ENCODE measurements around the gene SIK3.
"Not testable (repeated sequence)": the region's sequence is repeated elsewhere in the genome, so short reads cannot be mapped to it uniquely, and the experiment has no call there.

Gene SIK3

DNA sequence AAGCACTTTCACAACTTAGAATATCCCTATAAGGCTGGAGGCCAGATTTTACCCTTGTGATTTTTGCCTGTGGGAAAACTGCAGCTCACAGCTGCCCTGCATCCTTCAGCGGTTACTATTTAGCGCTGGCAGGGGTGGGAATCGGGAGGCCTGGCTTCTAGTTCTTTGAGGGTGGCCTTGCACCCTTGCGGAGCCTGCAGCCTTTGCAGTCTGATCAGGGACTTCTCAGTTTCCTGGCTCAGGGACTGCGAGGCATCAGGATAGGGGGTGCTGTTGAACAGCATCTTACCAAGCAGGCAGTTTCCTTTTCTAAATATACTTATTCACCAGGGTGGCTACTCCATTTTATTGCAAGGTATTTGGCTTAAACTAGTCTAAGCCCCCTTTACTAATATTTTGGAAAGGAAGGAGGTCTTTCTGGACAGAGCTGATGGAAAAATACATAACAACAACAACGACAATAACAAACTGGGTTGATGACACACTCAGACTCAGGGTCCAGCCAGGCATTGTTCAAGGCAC lies 257.9 kb downstream of the SIK3 start:
- no peak for DNase-seq (ENCODE audit: low read depth in 2 of 2)

GRCh38 chr11:116838321-116839084 lies 259.7 kb downstream of the SIK3 start:
- no peak for DNase-seq (ENCODE audit: low read depth in 2 of 2)

DNA sequence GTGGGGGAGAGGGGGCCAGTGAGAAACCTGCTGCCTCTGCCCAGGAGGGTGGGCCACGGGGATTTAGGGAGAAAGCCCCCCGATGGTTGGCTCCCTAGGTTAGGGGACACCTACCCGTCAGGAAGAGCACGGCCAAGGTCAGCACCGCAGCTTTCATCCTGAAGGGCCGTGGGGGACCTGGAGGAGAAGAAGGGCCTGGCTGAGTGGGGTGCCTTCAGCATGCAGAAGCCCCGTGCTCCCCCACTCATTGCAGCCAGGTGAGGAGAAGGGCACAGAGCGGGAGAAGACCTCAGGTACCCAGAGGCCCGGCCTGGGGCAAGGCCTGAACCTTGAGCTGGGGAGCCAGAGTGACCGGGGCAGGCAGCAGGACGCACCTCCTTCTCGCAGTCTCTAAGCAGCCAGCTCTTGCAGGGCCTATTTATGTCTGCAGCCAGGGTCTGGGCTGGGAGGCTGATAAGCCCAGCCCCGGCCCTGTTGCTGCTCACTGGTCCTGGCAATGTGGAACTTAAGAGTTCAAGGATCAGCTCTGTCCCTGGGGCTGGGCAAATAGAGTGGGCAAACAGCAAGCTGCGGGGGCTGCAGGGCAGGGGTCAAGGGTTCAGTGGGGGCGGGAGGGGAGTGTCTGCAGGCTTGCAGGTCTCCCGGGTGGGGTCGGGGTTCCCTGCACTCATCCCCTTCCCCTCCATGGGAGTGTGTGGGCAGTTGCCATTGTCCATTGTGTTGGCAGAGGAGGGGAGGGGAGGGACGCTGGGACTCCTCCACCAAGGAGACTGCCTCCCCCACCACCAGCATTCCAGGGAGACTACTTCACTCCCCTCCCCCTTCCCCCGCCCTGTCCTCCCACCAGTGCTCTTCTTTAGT lies 260.8 kb downstream of the SIK3 start, which contains the start of gene APOA1:
APOA1 (minus strand) TSS at position 392 of the 861 bp plus-strand sequence; CDS start at position 157, 235 bp downstream.
- DNase-seq (ENCODE audit: low read depth in 2 of 2): no peak

GRCh38 chr11:116836632-116836991 lies 261.6 kb downstream of the SIK3 start:
- DNase-seq (ENCODE audit: low read depth in 2 of 2): no peak

DNA sequence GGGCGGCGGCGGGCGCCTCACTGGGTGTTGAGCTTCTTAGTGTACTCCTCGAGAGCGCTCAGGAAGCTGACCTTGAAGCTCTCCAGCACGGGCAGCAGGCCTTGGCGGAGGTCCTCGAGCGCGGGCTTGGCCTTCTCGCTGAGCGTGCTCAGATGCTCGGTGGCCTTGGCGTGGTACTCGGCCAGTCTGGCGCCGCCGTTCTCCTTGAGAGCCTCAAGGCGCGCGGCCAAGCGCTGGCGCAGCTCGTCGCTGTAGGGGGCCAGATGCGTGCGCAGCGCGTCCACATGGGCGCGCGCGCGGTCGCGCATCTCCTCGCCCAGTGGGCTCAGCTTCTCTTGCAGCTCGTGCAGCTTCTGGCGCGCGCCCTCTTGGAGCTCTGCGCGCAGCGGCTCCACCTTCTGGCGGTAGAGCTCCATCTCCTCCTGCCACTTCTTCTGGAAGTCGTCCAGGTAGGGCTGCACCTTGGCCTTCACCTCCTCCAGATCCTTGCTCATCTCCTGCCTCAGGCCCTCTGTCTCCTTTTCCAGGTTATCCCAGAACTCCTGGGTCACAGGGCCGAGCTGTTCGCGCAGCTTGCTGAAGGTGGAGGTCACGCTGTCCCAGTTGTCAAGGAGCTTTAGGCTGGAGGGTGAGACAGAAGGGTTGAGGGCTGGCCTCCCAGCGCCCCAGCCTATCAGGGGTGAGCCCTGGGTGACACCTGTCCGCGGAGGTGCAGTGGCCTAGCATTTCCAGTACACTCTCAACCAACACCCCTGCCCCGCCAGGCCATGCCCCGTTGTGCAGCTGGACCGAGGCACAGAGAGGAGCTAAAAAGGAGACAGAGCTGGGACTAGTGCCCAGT lies 262.2 kb downstream of the SIK3 start:
- peak; percentile 48 to 53 for DNase-seq (ENCODE audit: low read depth in 2 of 2)

DNA sequence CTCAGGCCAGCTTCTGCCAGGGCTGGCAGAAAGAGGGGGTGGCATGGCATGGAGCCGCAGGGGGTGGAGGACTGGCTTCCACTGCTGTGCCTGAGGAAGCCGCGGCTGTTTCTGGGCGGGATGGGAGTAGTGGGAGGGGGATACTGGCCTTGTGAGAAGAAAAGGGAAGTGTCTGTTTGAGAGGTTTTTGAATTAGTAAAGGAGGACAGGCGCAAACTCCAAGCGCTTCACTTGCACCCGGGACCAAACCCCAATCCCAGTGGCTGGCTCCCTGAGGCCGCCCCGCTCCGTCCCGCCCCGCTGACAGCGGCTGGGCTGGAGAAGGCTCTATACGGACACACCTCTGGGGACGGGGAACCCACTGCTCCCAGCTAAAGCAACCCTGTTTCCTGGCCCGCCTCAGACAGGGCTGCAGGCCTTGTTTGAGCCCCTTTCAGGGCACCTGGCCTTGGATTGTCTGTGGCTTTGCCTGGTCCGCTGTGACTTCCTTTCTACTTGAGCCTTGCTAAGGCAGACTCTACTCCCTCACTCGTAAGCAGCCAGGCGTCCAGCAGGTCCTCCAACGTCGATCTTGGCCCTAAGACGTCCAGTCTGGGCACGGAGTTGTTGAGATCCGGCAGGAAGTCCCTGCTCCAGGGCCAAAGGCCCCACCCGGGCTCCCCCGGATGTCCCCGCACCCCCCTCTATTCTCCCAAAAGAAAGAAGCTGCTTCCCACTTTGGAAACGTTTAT lies 263.0 kb downstream of the SIK3 start:
- DNase-seq (ENCODE audit: low read depth in 2 of 2): no peak

DNA sequence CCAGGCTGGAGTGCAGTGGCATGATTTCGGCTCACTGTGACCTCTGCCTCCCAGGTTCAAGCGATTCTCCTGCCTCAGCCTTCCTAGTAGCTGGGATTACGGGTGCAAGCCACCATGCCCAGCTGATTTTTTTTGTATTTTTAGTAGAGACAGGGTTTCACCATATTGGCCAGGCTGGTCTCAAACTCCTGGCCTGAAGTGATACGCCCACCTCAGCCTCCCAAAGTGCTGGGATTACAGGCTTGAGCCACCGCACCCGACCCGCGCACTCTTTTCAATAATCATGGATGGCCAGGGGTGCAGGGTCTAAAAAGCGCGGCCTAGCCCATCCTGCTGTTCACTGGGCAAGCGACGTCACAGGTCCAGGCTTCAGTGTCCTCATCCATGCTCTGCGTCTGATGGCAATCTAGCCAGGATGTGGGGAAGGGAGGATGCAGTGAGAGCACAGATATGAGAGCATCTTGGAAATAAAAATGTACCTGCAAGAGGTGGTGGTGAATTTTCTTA lies 263.6 kb downstream of the SIK3 start:
- not testable (repeated sequence) for DNase-seq (ENCODE audit: low read depth in 2 of 2)

DNA sequence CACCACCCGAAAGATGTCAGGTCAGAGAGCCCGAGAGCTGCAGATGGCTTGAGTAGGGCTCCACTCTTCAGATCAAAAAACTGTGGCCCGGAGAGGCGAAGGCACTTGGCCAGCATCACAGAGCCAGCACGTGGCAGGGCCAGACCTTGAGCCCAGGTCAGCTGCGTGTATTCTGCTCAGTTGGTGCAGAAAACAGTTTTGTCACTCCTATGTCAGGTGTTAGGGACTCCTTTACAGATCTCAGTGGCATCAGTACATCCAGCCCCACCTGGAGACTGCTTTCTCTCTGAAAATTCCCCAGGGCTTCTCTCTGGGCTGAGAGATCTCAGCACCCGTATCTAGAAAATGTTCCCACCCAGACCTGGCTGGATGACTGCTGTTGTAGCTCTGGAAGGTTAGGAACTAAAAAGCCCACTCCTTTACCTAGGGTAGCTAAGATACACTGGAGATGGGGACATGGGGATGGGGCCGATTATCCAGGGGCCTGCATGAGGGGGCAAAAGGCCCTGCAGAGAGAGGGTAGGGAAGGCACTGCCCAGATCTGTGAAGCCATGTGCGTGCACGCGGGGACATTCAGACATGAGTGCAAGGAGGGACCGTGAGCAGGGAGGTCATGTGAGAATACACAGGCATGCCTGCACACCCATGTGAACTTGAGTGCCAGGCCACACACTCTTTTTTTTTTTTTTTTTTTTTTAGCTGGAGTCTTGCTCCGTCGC lies 264.3 kb downstream of the SIK3 start:
- DNase-seq (ENCODE audit: low read depth in 2 of 2): no peak

DNA sequence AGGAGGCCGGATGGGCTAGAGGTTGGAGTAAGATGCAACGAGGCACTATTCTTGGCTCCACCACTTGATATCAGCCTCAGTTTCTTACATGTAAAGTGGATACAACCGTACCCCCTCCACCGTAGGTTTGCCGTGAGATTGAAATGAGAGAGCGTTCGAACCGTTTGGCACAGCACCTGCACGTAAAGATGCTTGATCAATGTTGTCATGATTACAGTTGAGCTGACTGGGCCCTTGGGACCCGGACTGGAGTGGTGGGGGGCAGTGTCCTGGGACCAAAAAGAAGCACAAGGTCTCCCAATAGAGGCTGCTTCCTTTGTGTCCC lies 264.8 kb downstream of the SIK3 start:
- no peak for DNase-seq (ENCODE audit: low read depth in 2 of 2)

DNA sequence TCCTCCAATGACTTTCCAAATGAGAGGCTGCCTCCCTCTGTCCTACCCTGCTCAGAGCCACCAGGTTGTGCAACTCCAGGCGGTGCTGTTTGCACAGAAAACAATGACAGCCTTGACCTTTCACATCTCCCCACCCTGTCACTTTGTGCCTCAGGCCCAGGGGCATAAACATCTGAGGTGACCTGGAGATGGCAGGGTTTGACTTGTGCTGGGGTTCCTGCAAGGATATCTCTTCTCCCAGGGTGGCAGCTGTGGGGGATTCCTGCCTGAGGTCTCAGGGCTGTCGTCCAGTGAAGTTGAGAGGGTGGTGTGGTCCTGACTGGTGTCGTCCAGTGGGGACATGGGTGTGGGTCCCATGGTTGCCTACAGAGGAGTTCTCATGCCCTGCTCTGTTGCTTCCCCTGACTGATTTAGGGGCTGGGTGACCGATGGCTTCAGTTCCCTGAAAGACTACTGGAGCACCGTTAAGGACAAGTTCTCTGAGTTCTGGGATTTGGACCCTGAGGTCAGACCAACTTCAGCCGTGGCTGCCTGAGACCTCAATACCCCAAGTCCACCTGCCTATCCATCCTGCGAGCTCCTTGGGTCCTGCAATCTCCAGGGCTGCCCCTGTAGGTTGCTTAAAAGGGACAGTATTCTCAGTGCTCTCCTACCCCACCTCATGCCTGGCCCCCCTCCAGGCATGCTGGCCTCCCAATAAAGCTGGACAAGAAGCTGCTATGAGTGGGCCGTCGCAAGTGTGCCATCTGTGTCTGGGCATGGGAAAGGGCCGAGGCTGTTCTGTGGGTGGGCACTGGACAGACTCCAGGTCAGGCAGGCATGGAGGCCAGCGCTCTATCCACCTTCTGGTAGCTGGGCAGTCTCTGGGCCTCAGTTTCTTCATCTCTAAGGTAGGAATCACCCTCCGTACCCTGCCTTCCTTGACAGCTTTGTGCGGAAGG lies 265.6 kb downstream of the SIK3 start:
- no peak for DNase-seq (ENCODE audit: low read depth in 2 of 2)

DNA sequence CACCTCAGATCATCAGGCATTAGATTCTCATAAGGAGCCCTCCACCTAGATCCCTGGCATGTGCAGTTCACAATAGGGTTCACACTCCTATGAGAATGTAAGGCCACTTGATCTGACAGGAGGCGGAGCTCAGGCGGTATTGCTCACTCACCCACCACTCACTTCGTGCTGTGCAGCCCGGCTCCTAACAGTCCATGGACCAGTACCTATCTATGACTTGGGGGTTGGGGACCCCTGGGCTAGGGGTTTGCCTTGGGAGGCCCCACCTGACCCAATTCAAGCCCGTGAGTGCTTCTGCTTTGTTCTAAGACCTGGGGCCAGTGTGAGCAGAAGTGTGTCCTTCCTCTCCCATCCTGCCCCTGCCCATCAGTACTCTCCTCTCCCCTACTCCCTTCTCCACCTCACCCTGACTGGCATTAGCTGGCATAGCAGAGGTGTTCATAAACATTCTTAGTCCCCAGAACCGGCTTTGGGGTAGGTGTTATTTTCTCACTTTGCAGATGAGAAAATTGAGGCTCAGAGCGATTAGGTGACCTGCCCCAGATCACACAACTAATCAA lies 266.4 kb downstream of the SIK3 start:
- no peak for DNase-seq (ENCODE audit: low read depth in 2 of 2)

- DNase-seq (ENCODE audit: low read depth in 2 of 2): no peak
Observed at GRCh38 chr11:116830184-116830912, 267.9 kb downstream of the SIK3 start.

DNA sequence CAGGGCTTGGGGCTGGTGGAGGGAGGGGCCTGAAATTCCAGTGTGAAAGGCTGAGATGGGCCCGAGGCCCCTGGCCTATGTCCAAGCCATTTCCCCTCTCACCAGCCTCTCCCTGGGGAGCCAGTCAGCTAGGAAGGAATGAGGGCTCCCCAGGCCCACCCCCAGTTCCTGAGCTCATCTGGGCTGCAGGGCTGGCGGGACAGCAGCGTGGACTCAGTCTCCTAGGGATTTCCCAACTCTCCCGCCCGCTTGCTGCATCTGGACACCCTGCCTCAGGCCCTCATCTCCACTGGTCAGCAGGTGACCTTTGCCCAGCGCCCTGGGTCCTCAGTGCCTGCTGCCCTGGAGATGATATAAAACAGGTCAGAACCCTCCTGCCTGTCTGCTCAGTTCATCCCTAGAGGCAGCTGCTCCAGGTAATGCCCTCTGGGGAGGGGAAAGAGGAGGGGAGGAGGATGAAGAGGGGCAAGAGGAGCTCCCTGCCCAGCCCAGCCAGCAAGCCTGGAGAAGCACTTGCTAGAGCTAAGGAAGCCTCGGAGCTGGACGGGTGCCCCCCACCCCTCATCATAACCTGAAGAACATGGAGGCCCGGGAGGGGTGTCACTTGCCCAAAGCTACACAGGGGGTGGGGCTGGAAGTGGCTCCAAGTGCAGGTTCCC lies 268.6 kb downstream of the SIK3 start, which contains the start of gene APOC3:
APOC3 (plus strand) TSS at position 383 of the 659 bp plus-strand sequence. CDS start 676 bp downstream, outside the sequence.
- DNase-seq (ENCODE audit: low read depth in 2 of 2): no peak

GRCh38 chr11:116828632-116829524 lies 269.4 kb downstream of the SIK3 start:
- DNase-seq (ENCODE audit: low read depth in 2 of 2): no peak

DNA sequence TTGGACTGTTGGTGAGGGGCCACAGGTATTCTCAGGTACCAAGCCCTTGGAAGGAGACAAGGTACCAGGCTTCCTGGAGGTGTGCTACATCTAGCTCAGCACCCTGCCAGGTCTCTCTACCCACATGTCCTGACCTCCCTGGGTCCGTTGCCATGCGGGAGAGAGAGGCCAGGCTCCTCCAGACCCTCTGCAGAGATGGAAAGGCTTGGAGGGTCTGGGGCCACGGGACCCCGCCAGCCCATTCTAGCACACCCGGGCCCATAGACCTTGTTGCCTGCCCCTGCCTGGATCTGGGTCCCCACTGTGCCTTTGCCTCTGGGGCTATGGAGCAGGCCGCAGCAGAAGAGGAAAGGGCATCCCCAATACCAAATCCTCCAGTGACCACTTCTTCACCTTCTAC lies 270.8 kb downstream of the SIK3 start:
- DNase-seq (ENCODE audit: low read depth in 2 of 2): no peak

DNA sequence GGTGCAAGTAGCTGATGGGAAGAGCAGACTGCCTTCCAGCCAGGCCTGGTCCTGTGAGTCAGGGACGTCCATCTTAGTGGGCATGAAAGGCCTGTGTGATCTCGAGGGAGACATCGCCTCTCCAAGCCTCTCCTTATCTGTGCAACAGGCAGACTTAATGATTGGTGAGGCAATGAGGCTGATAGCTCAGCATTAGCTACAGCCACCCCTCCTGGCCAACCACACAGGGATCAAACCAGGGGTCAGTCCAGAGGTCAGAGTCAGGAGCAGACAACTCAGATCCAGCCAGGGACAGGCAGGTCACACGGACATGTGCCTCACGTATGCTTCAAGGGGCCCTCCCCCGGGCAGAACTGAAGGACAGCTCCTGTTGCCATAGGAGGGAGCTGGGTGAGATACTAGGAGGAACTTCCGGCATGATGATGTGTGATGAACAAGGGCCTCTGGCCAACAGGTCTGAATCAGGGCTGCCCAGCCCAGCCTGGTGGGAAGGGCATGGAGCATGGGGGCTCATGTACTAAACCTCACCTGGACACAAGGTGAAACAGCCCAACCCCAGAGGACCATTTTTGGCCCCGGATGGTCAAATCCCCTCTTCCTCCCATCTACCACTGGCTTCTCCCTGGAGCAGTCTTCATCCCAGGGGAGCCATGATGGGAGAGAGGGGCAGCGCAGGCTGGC lies 271.3 kb downstream of the SIK3 start:
- no peak for DNase-seq (ENCODE audit: low read depth in 2 of 2)
